KOPT-K1 (cell line): ENCODE data around the gene RBM15B.
A peak's percentile ranks its signal among the peaks of the same experiment; 100 is the strongest.
"Not testable (repeated sequence)": the region's sequence is repeated elsewhere in the genome, so short reads cannot be mapped to it uniquely, and the experiment has no call there.

Experiments used
- H3K27ac ChIP-seq: fragments of 200-600 bp; sonication (generic); 2 replicates; pipeline ENCODE4 v1.5.1; 2016; ENCODE audit warnings: antibody characterized with exemption, mild to moderate bottlenecking, low read depth, low read length; ENCODE audit not compliant: poor library complexity, severe bottlenecking
- H3K36me3 ChIP-seq: fragments of 200-600 bp; sonication (generic); 2 replicates; pipeline ENCODE4 v1.5.1; 2017; ENCODE audit warnings: antibody characterized with exemption, mild to moderate bottlenecking, low read length, moderate library complexity; ENCODE audit not compliant: insufficient read depth
- H3K9me3 ChIP-seq: fragments of 200-600 bp; sonication (generic); 2 replicates; pipeline ENCODE4 v1.5.1; 2017; ENCODE audit warnings: antibody characterized with exemption, low read length, mild to moderate bottlenecking; ENCODE audit not compliant: insufficient read depth, poor library complexity, severe bottlenecking

The RBM15B gene

GRCh38 chr3:51368276-51368675 is 22.8 kb upstream of the RBM15B start:
- H3K27ac ChIP-seq, H3K9me3 ChIP-seq, H3K36me3 ChIP-seq: not testable (repeated sequence)

GRCh38 chr3:51371943-51372557 is 19.0 kb upstream of the RBM15B start:
- Histone ChIP-seq H3K36me3 (no peaks in the 10 kb centered on the region), H3K27ac (no peak overlapping the region), H3K9me3 (no peaks in the 10 kb centered on the region)

- H3K27ac ChIP-seq, result no peak overlapping the region
- no peaks in the 10 kb centered on the region for H3K36me3 ChIP-seq
- no peaks in the 10 kb centered on the region for H3K9me3 ChIP-seq
Observed at GRCh38 chr3:51373658-51374421, 17.2 kb upstream of the RBM15B start.

- no peak overlapping the region for H3K27ac ChIP-seq
- H3K36me3 ChIP-seq, result no peaks in the 10 kb centered on the region
- no peaks in the 10 kb centered on the region for H3K9me3 ChIP-seq
Observed at GRCh38 chr3:51374456-51374855, 16.6 kb upstream of the RBM15B start.

GRCh38 chr3:51375136-51375535 is 15.9 kb upstream of the RBM15B start:
- H3K27ac ChIP-seq, result no peak overlapping the region
- no peaks in the 10 kb centered on the region for H3K36me3 ChIP-seq
- H3K9me3 ChIP-seq, result no peaks in the 10 kb centered on the region

GRCh38 chr3:51375571-51375970 is 15.5 kb upstream of the RBM15B start:
- Histone ChIP-seq H3K36me3 (no peaks in the 10 kb centered on the region), H3K27ac (no peak overlapping the region)

GRCh38 chr3:51378065-51378464 is 13.0 kb upstream of the RBM15B start:
- Histone ChIP-seq H3K9me3 (no peaks in the 10 kb centered on the region), H3K27ac (no peak overlapping the region), H3K36me3 (no peaks in the 10 kb centered on the region)

More at GRCh38 chr3:51375571-51375970, 15.5 kb upstream of the RBM15B start:
- H3K9me3 ChIP-seq, result no peaks in the 10 kb centered on the region

- no peaks in the 10 kb centered on the region for H3K36me3 ChIP-seq
- no peaks in the 10 kb centered on the region for H3K9me3 ChIP-seq
- H3K27ac ChIP-seq, result peak overlapping the region; percentile 40
Observed at GRCh38 chr3:51378726-51379125, 12.4 kb upstream of the RBM15B start.

GRCh38 chr3:51379301-51379700 is 11.8 kb upstream of the RBM15B start:
- Histone ChIP-seq H3K27ac (peak overlapping the region; percentile 40), H3K36me3 (no peaks in the 10 kb centered on the region), H3K9me3 (no peaks in the 10 kb centered on the region)

GRCh38 chr3:51379746-51380455 is 11.2 kb upstream of the RBM15B start:
- no peaks in the 10 kb centered on the region for H3K9me3 ChIP-seq
- no peaks in the 10 kb centered on the region for H3K36me3 ChIP-seq
- H3K27ac ChIP-seq, result peak overlapping the region; percentile 40

- no peak overlapping the region for H3K27ac ChIP-seq
- no peaks in the 10 kb centered on the region for H3K9me3 ChIP-seq
- 0 out of 2 replicates have a peak, but pooled peaks cover 1% of the 10 kb centered on the region for H3K36me3 ChIP-seq
Observed at GRCh38 chr3:51380601-51381332, 10.3 kb upstream of the RBM15B start.

- Histone ChIP-seq H3K27ac (no peak overlapping the region), H3K9me3 (no peaks in the 10 kb centered on the region), H3K36me3 (peaks cover 7% of the 10 kb centered on the region; the same call in 1 of the 2 replicates)
Observed at GRCh38 chr3:51381333-51381705, 9.8 kb upstream of the RBM15B start.

GRCh38 chr3:51382076-51382745 is 8.9 kb upstream of the RBM15B start:
- peaks cover 16% of the 10 kb centered on the region for H3K36me3 ChIP-seq
- H3K9me3 ChIP-seq, result no peaks in the 10 kb centered on the region
- H3K27ac ChIP-seq, result no peak overlapping the region

GRCh38 chr3:51382947-51383578 is 8.0 kb upstream of the RBM15B start:
- Histone ChIP-seq H3K9me3 (no peaks in the 10 kb centered on the region), H3K36me3 (peaks cover 24% of the 10 kb centered on the region), H3K27ac (no peak overlapping the region)
